Colonic mucosa (tissue), 4 donors: ENCODE results near the gene ZNF354B. TPM values are rescaled to one million over a fixed set of nuclear protein-coding genes. Genes with fewer than 3 reads are reported as not detected.

Source experiments
- DNase-seq: peaks from one replicate; pipeline ENCODE4 v3.0.0-alpha.2; 2020
- H3K27ac ChIP-seq: fragments of 200-600 bp; one replicate; pipeline ENCODE4 v1.8.0; 2021
- H3K27me3 ChIP-seq: fragments of 200-600 bp; one replicate; pipeline ENCODE4 v1.8.0; 2021
- H3K36me3 ChIP-seq: fragments of 200-600 bp; one replicate; pipeline ENCODE4 v1.8.0; 2021
- H3K4me1 ChIP-seq: fragments of 200-600 bp; one replicate; pipeline ENCODE4 v1.8.0; 2021; ENCODE audit warnings: mild to moderate bottlenecking
- H3K4me3 ChIP-seq: fragments of 200-600 bp; one replicate; pipeline ENCODE4 v1.8.0; 2021
- H3K9ac ChIP-seq, 2 donors: one replicate each; pipeline ENCODE4 v1.7.0; 2013; ENCODE audit warnings: control low read depth in 2 of 2, low read depth in 2 of 2, low read length in 2 of 2
- H3K9me3 ChIP-seq: fragments of 200-600 bp; one replicate; pipeline ENCODE4 v1.8.0; 2021
- intact Hi-C: fragments of 100-400 bp; cut with DNase I; formaldehyde crosslinking; loops from one replicate; pipeline ENCODE4 v1.14.1; 2022
- total RNA-seq, 2 donors: library from RNA; stranded (reverse); fragmentation: NEBNext Ultra II Directional in 1 of 2; extraction: Animal tissue kit (Norgen Biotek cat#: 25700) in 1 of 2; gene quantifications; one replicate each; pipeline ENCODE4 v1.2.1, GENCODE V29; 2021
- TF ChIP-seq, protein P1 (sequence below): fragments of 200-600 bp; IDR thresholded peaks from one replicate; pipeline ENCODE4 v1.8.0; 2022; ENCODE audit warnings: antibody characterized with exemption, mild to moderate bottlenecking
- donor health status: healthy.
- donor health status: DM: no; HTN: no; CAD: no.
- donor health status: DM: no; HTN: no; CAD: no.

ZNF354B gene
- total RNA-seq, 2 donors from 2014 or later, result 7.5 to 9.3 TPM

DNA sequence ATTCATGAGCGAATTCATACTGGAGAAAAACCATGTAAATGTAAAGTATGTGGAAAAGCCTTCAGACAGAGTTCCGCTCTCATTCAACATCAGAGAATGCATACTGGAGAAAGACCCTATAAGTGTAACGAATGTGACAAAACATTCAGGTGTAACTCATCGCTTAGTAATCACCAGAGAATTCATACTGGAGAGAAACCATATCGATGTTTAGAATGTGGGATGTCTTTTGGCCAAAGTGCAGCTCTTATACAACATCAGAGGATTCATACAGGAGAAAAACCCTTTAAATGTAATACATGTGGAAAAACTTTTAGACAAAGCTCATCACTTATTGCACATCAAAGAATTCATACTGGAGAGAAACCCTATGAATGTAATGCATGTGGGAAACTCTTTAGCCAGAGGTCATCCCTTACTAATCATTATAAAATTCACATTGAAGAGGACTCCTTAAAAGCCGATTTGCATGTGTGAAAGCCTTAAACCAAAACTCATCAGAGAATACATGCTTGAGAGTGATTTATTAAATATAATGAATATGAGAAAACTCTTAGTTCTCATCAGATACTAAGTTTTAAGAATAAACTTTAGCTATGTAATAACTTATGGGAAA lies 24.2 kb downstream of the ZNF354B start:
- no peaks in the 10 kb centered on the region for H3K9me3 ChIP-seq
- peaks cover 5% of the 10 kb centered on the region for H3K36me3 ChIP-seq
- no peak overlapping the region for H3K27ac ChIP-seq
- H3K4me3 ChIP-seq, result no peak overlapping the region
- H3K9ac ChIP-seq, result no peak overlapping the region
- TF ChIP-seq, protein P1, sequence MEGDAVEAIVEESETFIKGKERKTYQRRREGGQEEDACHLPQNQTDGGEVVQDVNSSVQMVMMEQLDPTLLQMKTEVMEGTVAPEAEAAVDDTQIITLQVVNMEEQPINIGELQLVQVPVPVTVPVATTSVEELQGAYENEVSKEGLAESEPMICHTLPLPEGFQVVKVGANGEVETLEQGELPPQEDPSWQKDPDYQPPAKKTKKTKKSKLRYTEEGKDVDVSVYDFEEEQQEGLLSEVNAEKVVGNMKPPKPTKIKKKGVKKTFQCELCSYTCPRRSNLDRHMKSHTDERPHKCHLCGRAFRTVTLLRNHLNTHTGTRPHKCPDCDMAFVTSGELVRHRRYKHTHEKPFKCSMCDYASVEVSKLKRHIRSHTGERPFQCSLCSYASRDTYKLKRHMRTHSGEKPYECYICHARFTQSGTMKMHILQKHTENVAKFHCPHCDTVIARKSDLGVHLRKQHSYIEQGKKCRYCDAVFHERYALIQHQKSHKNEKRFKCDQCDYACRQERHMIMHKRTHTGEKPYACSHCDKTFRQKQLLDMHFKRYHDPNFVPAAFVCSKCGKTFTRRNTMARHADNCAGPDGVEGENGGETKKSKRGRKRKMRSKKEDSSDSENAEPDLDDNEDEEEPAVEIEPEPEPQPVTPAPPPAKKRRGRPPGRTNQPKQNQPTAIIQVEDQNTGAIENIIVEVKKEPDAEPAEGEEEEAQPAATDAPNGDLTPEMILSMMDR, result no peak
- no peak for DNase-seq
- H3K27me3 ChIP-seq, result no peaks in the 10 kb centered on the region
- H3K4me1 ChIP-seq, result no peaks in the 10 kb centered on the region
- intact Hi-C loops, result no loop called here

DNA sequence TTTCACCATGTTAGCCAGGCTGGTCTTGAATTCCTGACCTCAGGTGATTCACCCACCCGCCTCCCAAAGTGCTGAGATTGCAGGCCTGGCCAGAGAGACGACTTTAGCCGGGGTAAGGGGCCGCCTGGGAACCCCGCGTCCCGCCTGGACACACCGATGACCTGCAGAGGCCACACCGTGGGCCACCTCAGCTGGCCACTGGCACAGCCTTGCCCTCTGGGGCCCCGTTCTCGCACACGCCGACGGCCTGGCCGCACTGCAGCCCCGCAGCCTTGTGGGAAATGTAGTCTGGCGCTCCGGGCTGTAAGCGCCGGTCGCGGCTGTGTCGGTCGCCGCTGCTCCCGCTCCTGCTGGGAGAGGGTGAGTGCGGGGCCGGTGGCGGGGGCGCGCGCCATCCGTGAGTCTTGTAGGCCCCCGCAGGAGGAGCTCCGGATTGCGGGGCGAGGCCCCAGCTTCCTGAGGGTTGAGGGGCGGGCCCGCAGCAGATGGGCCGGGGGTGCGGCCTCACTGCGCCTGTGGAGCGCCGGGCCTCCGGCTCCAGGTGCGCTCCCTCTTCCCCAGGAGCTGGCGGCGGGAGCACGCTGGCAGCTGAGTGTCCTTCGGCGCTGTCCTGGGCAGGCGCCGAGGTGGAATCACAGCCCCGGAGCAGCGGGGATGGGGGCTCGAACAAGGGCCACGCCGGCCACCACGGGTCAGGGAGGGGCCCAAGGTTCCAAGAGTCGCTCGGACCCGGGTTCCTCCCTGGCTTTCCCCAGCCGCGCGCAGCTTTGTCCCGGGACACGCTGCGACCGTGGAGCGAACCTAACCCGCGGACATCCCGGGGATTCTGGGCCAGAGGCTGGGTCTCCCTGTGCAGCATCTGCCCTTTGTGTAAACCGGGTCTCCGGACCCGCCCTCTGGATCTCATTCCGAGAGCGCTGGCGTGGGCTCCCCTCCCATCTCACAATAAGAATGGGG lies 36.1 kb downstream of the ZNF354B start, which contains the start of gene ZFP2:
ZFP2 (plus strand) TSS at position 299 of the 957 bp plus-strand sequence. CDS start 35,401 bp downstream, outside the sequence.
- Histone ChIP-seq H3K4me3 (peak within 1 kb of the TSS; percentile 80), H3K36me3 (no peaks in the 10 kb centered on the region), H3K27ac (peak within 1 kb of the TSS; percentile 55), H3K27me3 (no peaks in the 10 kb centered on the region), H3K9me3 (no peaks in the 10 kb centered on the region), H3K9ac (peak within 1 kb of the TSS; percentile 61 to 81), H3K4me1 (no peaks in the 10 kb centered on the region)
- intact Hi-C loops, result no loop called here
- TF ChIP-seq, protein P1, result no peak
- DNase-seq, result peak; percentile 67

DNA sequence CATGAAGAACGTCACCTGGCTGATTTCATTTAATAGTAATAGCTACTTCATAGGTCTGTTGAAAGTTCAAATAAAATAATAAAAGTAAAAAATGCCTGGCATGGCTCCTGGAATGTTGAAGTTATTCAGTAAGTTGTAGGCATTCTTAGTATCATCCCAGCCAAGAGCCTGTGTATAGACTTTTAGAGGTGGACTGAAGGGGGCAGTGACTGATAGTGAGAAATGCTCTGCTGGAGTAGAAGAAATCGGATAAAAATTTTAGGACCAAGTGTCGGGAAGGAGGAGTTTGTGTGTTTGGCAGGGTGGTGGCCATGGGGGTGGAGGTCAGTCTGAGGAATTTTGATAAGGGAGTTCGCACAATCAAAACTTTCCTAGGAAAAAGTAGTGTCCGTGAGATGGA lies 39.5 kb downstream of the ZNF354B start:
- intact Hi-C loops, result no loop called here

DNA sequence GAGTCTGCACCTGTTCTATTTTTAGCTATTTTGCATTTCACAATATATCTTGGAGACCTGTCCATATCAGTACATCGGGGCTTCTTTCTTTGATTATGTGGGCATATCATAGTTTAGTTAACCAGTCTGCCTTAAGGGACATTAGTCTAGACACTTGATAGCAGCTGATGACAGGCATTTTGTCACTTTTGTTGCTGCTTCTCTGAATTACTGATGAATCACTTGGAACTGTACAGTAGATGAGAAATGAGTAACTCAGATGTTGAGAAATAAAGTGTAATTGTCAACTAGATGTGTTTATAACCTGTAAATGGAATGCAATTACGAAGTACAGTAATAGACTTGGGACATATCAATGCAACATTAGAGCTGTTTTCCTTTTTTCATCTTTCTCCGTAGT lies 43.1 kb downstream of the ZNF354B start:
- TF ChIP-seq, protein P1, result no peak
- H3K9ac ChIP-seq, result no peak overlapping the region
- no peak overlapping the region for H3K4me3 ChIP-seq
- H3K9me3 ChIP-seq, result no peaks in the 10 kb centered on the region
- no peaks in the 10 kb centered on the region for H3K4me1 ChIP-seq
- no peaks in the 10 kb centered on the region for H3K27me3 ChIP-seq
- intact Hi-C loops, result no loop called here
- H3K36me3 ChIP-seq, result no peaks in the 10 kb centered on the region
- no peak overlapping the region for H3K27ac ChIP-seq
- DNase-seq, result no peak

More for the DNA sequence above, 39.5 kb downstream of the ZNF354B start:
- no peak overlapping the region for H3K9ac ChIP-seq
- H3K36me3 ChIP-seq, result no peaks in the 10 kb centered on the region
- TF ChIP-seq, protein P1, result no peak
- no peak for DNase-seq
- H3K27me3 ChIP-seq, result no peaks in the 10 kb centered on the region
- no peak overlapping the region for H3K27ac ChIP-seq
- H3K4me1 ChIP-seq, result no peaks in the 10 kb centered on the region
- no peak overlapping the region for H3K4me3 ChIP-seq
- no peaks in the 10 kb centered on the region for H3K9me3 ChIP-seq

DNA sequence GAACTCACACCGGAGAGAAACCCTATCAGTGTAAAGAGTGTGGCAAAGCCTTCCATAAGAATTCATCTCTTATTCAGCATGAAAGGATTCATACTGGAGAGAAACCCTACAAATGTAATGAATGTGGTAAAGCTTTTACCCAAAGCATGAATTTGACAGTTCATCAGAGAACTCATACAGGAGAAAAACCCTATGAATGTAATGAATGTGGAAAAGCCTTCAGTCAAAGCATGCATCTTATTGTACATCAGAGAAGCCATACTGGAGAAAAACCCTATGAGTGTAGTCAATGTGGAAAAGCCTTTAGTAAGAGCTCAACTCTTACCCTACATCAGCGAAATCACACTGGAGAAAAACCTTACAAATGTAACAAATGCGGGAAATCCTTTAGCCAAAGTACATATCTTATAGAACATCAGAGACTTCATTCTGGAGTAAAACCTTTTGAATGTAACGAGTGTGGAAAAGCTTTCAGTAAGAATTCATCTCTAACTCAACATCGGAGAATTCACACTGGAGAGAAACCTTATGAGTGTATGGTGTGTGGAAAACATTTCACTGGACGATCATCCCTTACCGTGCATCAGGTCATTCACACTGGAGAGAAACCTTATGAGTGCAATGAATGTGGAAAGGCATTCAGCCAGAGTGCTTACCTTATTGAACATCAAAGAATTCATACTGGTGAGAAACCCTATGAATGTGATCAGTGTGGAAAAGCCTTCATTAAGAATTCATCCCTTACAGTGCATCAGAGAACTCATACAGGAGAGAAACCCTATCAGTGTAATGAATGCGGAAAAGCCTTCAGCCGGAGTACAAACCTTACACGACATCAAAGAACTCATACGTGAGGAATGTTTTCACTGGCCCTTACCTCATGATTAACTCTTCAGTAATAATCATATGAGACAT lies 72.3 kb downstream of the ZNF354B start:
- no peak for DNase-seq
- H3K4me3 ChIP-seq, result no peak overlapping the region
- no peak overlapping the region for H3K27ac ChIP-seq
- no peaks in the 10 kb centered on the region for H3K36me3 ChIP-seq
- intact Hi-C loops, result no loop called here
- no peak overlapping the region for H3K9ac ChIP-seq
- H3K9me3 ChIP-seq, result peaks cover 17% of the 10 kb centered on the region
- no peaks in the 10 kb centered on the region for H3K27me3 ChIP-seq
- H3K4me1 ChIP-seq, result no peaks in the 10 kb centered on the region
- TF ChIP-seq, protein P1, result no peak
